GM10266 (cell line): Measurements from ENCODE around the gene GABRG3.

ENCODE experiments used
- DNase-seq: peaks from one replicate; pipeline ENCODE4 v3.0.0; 2012; ENCODE audit errors: extremely low spot score
- CTCF ChIP-seq: IDR thresholded peaks from 2 replicates; pipeline ENCODE4 v1.5.1; 2012; ENCODE audit warnings: mild to moderate bottlenecking, low read depth; ENCODE audit not compliant: control insufficient read depth, insufficient read depth; ENCODE audit errors: missing control alignments

The GABRG3 gene

DNA sequence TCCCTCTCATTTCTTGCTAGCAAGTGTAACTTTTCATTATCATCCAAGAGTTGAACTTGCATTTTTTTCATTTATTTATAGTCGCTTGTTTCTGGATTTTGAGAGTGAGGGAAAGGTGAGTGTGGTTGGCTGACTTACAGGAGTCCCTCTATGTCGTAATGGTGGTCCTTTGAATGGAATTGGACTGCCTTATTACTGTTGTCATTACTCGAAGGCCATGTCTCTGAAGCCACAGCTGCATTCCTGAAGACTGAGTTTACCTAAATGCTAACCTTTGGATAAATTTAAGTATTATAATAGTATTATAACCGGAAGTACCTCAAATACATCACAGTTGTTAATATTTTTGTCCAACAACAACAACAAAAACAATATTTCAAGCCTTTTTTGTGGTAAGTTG is 488.9 kb downstream of the GABRG3 start:
- no peak for TF ChIP-seq CTCF
- DNase-seq, result no peak

GRCh38 chr15:27461181-27461580 is 490.2 kb downstream of the GABRG3 start:
- no peak for DNase-seq
- TF ChIP-seq CTCF, result no peak

- DNase-seq, result no peak
- no peak for TF ChIP-seq CTCF
Measured at GRCh38 chr15:27463525-27464088, 492.6 kb downstream of the GABRG3 start.

DNA sequence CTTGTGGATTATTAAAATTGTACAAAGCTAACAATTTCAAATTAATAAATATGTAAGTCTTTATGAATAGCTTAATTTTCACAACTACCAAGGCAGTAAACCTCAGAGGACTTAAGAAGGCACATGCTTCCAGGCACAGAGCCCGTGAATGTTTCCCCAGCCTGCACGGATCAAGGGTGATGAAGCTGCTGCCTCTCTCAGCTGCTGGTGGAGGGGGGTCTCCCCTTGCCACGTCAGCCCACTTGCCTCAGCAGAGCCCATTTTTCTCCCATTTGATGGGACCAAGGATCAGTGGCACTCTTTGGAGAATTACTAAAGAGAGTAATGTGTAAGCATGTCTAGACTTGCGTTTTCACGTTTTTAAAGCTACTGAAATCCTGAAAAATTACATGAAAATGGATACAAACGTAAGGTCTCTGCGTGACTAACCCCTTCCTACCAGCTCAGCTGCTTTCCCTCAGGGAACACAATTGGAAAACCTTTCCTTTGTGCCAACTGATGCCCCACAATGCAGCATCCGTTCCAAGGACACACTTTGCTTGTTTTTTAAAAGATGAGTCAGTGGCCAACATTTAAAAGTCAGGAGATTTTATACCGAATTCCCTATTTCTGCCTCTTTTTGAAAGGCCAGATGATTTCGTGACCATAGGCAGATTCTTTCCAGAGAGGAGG is 494.1 kb downstream of the GABRG3 start:
- TF ChIP-seq CTCF, result no peak
- DNase-seq, result no peak

GRCh38 chr15:27466758-27467157 is 495.8 kb downstream of the GABRG3 start:
- TF ChIP-seq CTCF, result no peak
- no peak for DNase-seq

- TF ChIP-seq CTCF, result no peak
- DNase-seq, result no peak
Measured at GRCh38 chr15:27468151-27468591, 497.2 kb downstream of the GABRG3 start.

- no peak for DNase-seq
- TF ChIP-seq CTCF, result no peak
Measured at GRCh38 chr15:27473845-27474244, 502.9 kb downstream of the GABRG3 start.
